ENCODE measurements around the gene SLC25A20.
A peak's percentile ranks its signal among the peaks of the same experiment; 100 is the strongest.

Gene SLC25A20

DNA sequence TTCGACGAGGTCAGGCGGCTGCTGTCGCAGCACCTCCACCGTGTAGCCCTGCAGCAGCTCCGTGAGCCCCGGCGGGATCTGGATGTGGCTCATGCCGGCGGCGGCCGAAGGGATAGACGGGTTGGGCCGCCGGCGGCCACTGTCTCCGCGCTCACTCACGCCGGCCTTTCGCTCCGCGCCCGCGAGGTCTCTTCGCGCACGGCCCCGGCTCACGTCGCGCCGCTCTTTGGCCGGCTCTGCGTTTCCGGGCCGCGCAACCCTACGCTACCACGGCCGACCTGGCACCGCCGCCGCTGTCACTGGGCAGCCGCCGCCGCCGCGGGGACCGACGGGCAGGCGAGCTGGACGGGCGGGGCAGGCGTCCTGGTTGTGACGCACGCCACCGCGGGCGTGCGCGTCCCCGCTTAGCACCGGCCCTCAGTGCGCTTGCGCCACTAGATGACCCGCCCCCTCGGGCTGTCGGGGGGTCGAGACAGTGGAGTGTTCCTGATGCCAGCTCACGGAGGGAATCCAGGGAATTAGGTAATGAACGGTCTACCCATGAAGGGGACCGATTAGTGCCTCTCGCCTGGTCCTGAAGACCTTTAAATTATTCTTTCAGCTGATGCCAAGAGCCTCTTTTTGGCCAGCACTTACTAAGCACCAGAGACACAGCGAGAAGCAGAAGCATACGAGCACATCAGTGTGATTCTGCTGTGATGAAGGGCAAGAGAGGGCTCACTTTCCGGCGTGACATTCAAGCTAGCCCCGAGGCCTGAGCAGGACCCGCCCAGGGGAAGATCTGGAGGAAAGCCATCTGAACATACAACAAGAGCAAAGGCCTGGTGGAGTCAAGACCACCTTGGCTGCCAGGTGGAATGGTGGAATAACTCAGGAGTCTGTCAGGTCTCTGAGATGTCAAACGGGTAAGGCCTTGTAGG is 50.9 kb downstream of the SLC25A20 start, which contains the start of gene PRKAR2A:
PRKAR2A (minus strand) TSS at position 371 of the 920 bp plus-strand sequence; CDS start at position 93, 278 bp downstream.
- peak within 1 kb of the TSS; percentile 69 to 74 for H3K4me3 ChIP-seq (replicated peaks in 1 of 2; ENCODE audit: low read depth in 2 of 2, low read length in 2 of 2)
- TF ChIP-seq, protein P1, sequence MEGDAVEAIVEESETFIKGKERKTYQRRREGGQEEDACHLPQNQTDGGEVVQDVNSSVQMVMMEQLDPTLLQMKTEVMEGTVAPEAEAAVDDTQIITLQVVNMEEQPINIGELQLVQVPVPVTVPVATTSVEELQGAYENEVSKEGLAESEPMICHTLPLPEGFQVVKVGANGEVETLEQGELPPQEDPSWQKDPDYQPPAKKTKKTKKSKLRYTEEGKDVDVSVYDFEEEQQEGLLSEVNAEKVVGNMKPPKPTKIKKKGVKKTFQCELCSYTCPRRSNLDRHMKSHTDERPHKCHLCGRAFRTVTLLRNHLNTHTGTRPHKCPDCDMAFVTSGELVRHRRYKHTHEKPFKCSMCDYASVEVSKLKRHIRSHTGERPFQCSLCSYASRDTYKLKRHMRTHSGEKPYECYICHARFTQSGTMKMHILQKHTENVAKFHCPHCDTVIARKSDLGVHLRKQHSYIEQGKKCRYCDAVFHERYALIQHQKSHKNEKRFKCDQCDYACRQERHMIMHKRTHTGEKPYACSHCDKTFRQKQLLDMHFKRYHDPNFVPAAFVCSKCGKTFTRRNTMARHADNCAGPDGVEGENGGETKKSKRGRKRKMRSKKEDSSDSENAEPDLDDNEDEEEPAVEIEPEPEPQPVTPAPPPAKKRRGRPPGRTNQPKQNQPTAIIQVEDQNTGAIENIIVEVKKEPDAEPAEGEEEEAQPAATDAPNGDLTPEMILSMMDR (IDR thresholded peaks at IDR 0.05; ENCODE audit: low read depth, low read length), result no peak
- peak; percentile 86 to 91 for DNase-seq (ENCODE audit: low read depth in 2 of 2)

DNA sequence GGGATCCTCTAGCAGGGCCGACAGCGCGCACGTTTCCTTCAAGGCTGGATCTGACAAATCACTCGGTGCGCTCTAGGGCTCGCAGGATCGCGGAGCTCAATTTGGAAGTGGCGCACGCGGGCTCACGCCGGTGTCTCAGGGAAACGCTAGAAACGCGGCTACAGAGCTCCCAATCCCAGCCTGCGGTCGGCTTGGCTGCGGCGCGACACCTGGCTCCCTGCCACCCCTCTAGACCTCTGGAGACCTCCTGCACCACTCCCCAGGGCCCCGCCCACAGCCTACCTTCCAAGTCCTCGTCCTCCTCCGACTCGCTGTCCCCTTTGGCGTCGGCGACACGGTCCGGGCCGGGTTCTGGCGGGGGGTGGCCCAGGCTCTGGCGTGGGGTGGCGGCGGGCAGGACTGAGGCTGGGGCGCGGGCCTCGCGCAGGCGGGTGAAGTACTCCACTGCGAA is 51.6 kb downstream of the SLC25A20 start:
- DNase-seq (ENCODE audit: low read depth in 2 of 2), result peak; percentile 78 to 80
- peak overlapping the region; percentile 69 to 74 for H3K4me3 ChIP-seq (replicated peaks in 1 of 2; ENCODE audit: low read depth in 2 of 2, low read length in 2 of 2)
- TF ChIP-seq, protein P1 (IDR thresholded peaks at IDR 0.05; ENCODE audit: low read depth, low read length), result no peak

DNA sequence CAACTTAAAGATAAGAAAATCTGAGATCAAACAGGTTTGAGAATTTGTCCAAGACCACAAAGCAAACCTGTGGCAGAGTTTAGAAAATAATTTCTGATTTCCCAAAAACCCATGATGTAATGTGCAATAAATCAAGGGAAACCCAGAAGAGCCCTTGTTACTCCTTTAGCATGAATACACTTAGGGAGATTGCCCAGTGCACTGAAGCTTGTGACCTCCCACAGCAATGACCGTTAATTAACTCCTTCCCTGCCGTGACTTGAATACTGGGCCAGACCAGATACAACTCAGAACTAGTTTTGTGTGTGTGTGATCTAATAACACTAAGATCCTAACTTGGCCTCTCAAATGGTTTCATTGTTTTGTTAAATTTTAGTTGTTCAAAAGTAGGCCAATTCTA is 53.5 kb downstream of the SLC25A20 start:
- DNase-seq (ENCODE audit: low read depth in 2 of 2), result peak in 1 of 2 donors; percentile 10
- no peak overlapping the region for H3K4me3 ChIP-seq (replicated peaks in 1 of 2; ENCODE audit: low read depth in 2 of 2, low read length in 2 of 2)
- TF ChIP-seq, protein P1 (IDR thresholded peaks at IDR 0.05; ENCODE audit: low read depth, low read length), result no peak

DNA sequence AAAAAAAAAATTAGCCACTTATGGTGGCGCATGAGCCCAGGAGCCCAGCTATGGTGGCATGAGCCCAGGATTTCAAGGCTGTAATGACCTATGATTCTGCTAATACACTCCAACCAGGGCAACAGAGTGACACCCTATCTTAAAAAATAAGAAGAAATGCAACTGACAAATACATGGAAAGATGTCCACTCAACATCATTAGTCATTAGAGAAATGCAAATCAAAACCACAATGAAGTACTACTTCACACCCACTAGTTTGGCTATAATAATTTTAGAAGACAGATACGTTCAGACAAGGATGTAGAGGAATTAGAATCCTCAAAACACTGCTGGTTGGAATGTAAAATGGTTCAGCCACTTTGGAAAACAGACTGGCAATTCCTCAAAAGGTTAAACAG is 61.5 kb downstream of the SLC25A20 start:
- no peak for DNase-seq (ENCODE audit: low read depth in 2 of 2)
- no peak overlapping the region for H3K4me3 ChIP-seq (replicated peaks in 1 of 2; ENCODE audit: low read depth in 2 of 2, low read length in 2 of 2)
- TF ChIP-seq, protein P1 (IDR thresholded peaks at IDR 0.05; ENCODE audit: low read depth, low read length), result no peak

DNA sequence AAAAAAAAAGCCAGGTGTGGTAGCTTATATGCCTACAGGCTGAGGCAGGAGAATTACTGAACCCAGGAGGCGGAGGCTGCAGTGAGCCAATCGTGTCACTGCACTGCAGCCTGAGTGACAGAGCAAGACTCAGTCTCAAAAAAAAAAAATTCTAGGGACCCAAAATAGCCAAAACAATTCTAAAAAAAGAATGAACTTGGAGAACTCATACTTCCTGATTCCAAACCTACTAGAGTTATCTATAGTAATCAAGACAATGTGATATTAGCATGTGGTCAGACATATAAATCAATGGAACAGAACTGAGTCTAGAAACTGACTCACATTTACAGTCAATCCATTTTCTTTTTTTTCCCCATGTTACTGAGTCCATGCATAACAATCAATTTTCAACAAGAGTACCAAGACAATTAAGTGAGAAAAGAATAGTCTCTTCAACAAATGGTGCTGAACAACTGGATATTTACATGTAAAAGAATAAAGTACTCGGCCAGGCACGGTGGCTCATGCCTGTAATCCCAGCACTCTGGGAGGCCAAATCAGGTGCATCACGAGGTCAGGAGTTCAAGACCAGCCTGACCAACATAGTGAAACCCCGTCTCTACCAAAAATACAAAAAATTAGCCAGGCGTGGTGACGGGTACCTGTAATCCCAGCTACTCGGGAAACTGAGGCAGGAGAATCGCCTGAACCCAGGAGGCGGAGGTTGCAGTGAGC is 62.9 kb downstream of the SLC25A20 start:
- DNase-seq (ENCODE audit: low read depth in 2 of 2), result no peak
- no peak overlapping the region for H3K4me3 ChIP-seq (replicated peaks in 1 of 2; ENCODE audit: low read depth in 2 of 2, low read length in 2 of 2)
- TF ChIP-seq, protein P1 (IDR thresholded peaks at IDR 0.05; ENCODE audit: low read depth, low read length), result no peak

DNA sequence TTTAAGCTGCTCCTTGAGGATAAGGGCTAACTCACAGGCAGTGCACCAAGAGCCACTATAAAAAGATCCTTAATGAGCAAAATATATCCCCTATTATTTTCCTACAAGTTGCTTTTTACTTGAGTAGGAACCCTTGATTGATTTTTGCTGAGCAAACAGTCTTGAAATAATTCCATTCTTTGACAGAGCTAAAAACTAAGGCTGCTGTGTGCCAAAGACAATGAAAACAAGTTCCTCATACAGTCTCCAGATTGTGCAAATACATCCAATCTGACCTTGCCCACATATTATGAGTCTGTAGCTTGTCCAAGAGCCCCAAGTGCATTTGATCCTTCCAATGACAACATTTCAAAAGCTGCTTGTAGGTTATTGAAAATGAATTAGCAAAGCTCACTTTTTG is 66.0 kb downstream of the SLC25A20 start:
- no peak overlapping the region for H3K4me3 ChIP-seq (replicated peaks in 1 of 2; ENCODE audit: low read depth in 2 of 2, low read length in 2 of 2)
- peak; percentile 43 to 55 for DNase-seq (ENCODE audit: low read depth in 2 of 2)
- TF ChIP-seq, protein P1 (IDR thresholded peaks at IDR 0.05; ENCODE audit: low read depth, low read length), result no peak
